ENCODE data around the gene DERA.
"Not testable (repeated sequence)": the region's sequence is repeated elsewhere in the genome, so short reads cannot be mapped to it uniquely, and the experiment has no call there.

DERA gene

DNA sequence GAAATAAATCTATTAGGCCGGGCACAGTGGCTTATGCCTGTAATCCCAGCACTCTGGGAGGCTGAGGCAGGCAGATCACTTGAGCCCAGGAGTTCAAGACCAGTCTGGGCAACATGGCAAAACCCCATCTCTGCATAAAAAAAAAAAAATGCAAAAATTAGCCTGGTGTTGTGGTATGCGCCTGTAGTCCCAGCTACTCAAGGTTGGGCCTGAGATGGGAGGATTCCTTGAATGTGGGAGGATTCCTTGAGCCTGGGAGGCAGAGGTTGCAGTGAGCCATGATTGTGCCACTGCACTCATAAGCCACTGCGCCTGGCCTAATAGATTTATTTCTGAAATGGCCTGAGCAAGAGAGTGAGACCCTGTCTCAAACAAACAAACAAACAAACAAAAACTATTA is 55.9 kb downstream of the DERA start:
- not testable (repeated sequence) for FAIRE-seq

DNA sequence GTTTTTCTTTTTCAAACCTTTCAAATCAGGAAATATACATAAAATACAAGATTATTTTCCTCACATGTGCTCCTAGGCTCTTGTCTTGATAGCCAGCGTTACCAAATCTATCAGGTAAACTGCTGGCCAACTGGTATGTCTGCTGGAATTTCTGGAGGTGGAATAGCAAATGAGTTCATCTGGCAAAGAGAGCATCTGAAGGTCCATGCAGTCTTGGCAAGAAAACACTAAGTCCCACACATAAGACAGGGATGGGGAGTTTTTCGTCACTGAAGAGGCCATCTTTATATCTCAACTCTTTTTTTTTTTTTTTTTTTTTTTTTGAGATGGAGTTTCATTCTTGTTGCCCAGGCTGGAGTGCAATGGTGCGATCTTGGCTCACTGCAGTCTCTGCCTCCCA is 60.1 kb downstream of the DERA start:
- no peak for FAIRE-seq

DNA sequence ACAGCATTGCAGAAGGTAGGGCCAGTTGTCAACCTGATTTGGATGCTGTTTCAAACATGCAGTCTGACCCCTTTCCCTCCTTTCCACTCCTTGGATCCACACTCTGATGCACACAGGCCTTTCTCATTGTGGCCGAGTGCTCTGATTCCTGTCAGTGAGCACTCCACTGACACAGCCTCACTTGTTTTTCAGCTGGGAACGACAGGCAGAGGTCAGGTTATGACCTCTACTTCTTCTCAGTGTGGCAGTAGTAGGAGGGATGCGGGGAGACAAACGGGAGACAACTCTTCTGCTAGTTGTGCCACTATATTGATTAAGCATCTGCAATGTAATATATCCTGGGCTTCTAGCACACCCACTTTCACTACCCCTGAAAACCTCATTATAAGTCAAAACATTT is 61.8 kb downstream of the DERA start:
- FAIRE-seq = no peak

DNA sequence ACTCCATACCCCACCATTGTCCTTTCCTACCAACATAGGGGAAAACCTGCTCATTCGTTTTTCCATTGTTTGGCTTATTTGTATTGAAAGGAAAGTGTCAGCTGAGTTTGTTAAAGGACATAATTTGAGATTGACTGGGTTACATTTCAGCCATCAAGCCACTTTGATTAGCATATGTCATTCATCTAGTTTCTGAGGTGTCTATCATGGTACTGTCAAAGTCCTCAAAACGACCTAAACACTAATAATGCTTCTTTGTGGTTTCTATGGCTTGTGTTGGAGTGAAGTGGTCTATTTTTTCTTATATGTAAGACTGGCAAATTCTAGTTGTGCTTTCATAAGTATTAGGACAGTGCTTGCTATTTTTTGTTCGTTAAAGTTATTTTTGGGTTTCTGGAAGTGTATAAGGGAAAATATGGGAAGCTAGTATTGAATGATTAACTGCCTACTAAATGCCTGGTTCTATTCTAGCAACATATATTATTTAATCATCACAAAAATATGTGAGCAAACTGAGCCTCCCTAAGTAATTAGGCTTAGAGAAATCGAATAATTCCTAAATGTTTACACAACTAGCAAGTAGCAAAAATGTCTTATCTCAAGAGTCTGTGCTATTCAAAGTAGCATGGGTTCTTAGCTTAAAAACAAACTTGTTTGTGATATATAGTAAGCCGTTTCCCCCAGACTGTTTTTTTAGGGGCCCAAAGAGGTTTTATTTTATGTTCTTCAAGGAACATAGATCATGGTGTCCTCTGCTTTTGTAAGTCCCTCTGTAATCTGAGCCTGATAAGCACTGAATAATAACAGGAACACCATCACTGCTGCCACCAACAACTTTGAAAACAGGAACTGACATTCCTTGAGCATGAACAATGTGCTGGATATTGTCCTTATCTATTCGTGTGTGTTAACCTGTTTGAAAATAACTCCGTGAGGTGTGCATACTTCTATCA is 67.1 kb downstream of the DERA start:
- no peak for FAIRE-seq

DNA sequence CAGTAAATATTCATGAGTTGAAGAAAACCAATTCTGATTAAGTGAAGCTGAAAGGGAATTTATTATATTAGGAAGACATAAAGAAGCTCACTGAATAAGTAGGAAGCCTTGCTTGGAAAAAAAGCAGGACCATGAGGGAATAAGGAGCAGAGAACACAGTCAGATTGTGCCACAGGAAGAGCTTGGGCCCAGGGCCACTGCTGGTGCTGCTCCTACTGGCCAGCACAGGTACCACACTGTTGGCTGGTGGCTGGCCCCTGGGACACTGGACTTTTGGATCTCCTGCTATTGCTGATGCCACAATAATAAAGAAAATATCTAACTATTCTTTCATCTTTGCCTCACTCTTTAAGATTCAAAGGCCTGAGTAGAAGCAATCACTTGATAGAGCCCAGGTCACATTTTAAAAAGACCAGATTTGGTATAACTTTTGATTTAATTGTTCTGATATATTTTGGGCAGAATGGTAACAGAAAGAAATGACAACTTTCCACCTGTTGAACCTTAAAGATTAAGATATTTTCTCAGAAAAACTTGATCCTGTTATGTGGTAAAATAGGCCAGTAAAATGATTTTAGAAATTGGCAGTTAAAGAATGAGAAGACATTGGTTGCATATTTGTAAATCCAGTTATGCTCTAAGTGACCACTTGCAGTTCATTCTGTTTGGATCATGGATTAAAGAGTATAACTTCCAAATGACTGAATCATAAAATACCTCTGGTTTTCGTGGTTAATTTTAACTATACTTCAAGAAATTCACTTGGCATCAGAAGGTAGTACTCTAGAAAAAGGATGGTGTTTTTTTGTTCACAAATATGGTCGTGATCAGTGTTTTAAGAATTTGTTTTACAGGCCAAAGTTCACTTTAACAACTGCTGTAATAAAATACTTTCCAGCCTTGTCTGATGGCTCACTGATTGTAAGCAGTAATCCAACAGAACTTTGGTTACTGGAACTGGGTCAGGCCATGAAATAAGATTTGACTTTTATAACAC is 68.3 kb downstream of the DERA start:
- no peak for FAIRE-seq

DNA sequence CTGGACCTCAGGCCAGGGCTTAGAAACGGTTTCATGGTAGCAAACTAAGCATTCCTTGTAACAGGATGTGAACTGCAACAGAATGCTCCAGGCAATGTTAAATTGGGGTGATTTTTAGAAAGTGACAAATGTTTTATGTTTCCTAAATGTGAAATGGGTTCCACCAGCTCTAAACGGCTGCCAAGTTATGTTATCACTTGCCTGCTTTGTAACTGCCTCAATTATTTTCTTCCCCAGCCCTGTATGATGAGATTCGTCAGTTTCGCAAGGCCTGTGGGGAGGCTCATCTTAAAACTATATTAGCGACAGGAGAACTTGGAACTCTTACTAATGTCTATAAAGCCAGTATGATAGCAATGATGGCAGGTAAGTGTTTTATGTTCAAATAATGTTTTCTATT is 70.9 kb downstream of the DERA start:
- no peak for FAIRE-seq

DNA sequence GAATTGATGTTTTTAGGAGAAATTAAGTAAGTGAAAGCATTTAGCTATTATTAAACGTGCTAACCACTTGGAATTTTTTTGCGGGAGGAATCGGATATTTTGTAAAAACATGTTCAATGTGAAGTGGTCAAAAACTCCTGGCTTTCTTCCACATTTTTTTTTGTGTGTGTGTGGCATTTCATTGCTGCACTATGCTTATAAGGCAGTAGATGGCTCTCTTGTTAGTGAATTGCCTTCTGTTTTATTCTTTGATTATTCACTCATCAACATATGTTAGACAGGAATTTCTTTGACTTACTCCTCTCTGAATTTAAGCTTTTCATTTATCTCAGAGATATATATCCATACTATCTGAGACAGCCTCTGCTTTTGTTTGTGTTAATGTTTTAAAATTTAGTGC is 71.3 kb downstream of the DERA start:
- peak; percentile 75 for FAIRE-seq

DNA sequence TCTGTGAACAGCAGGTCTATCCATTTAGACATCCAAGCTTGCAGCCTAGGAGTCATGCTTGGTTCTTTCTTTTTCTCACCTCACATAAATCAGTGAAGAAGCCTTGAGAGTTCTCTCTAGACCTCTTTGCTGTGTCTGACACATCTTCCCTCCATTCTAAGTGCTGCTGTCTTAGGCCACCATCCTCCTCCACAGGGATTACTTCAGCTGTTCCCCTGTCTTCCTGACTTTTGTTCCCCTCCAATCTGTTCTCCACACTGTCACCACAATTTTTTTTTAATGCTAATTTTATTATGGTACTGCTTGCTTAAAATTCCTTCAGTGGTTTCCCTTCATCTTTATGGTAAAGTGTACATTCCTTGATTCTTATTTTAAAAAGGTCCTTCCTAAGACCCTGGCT is 71.8 kb downstream of the DERA start:
- FAIRE-seq = no peak

DNA sequence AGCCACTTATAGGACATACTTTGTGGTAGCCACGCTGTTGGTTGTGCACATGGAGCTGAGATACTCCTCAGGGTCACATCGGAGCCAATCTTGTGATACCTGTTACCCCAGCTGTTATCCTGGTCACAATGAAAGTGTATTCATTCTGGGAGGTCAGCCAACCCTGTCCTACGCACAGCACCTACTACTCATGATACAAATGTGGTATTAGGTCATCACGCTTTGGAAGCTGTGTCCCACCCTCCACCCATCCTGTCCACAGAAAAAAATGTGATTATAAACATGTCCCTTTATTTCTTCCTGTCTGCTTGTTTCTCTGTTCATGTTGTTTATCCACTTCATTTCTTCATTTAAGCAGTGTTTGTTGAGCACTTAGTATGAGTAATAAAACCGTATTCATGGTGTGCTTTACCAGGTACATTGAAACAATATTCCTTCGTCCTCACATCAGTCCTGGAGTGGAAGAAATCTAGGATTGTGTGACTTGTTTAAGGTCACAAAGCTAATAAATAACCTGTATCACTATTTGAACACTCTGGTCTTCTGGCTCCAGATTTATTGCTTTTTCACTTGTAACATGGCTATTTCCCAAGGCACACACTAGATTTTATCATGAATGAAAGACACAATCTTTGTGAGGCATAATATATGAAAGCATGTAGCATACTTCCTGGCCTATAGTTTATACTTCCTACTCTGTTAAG is 73.1 kb downstream of the DERA start:
- no peak for FAIRE-seq

DNA sequence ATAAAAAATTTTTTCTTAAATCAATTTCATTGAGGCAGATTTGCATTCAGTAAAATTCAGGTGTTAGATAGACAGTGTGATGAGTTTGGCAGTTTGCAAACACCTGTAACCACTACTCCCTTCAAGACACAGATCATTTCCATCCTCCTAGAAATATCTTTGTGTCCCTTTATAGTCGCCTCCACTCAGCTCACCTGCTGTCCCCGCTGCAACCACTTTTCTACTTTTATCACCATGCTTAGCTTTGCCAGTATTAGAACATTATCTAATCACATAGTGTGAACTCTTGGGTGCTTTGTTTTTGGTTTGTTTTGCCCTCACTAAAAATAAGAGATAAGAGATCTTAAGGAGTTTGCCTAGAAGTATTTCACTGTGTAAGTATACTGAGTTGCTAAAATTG is 73.8 kb downstream of the DERA start:
- no peak for FAIRE-seq

DNA sequence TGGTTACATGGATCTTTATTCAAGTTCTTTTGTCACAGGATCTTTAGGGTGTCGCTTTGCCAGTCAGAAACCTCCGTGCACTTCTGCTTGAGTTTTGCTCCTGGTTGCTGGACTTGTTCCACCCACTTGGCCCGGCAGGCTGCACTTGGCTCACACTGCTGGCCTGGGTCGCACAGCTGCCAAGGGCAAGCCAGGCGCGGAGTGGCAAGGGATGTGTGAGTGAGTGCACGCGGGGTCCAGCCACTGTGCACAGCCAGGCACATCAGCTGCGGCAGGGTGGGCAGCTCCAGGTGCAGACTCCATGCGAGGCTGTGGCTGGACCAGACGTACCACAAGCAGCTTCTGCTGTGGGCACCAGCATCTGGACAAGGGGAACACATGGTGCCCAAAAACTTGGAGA is 76.6 kb downstream of the DERA start:
- FAIRE-seq = no peak

DNA sequence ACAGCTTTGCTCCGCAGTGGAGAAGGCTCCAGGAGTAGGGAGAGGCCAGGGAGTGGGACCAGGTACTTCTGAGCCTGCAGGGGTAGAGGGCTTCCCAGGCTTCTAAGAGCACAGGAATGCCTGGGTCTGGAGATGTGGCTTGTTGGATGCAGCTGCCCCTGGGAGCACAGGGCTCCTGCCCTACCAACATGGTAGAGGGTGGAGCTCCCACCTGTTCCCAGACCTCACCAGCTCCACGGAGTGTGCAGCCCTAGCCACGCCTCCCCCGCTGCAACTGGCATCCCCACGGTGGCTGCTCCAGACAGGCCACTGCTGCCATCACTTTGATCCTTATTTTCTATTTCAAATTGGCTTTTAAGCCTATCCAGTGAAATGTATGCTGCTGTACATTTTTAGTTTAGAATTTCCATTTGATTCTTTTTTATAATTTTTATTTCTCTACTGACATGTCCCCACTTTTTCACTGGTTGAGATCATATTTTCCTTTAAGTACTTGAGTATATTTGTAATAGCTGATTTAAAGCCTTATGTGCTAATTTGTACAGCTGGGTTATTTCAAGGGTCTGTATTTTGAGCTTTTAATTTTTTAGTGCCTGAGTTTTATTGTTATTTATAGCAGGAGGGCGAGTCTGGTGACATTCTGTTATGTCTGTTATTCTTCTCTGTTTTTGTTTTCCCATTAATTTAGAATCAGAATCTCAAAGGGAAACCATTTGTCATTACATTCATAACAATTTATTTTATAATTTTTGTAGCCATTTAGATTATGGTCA is 78.0 kb downstream of the DERA start:
- FAIRE-seq = no peak

DNA sequence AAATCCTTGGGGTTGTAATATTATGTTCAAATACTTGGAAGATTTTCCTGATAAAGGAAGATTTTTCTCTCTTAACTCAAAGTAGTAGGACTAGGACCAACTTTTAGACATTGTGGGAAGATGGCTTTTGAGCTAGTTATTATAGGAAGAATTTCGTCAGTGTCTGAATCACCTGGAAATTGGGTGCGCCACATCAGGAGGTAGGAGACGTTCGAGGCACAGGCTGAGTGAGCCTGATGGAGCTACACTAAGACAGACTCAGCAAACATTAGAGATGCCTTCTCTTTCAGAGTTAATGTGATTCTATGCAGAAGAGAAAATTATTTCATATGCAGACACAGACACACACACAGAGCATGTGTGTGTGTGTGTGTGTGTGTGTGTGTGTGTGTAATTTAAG is 84.7 kb downstream of the DERA start:
- FAIRE-seq = no peak

DNA sequence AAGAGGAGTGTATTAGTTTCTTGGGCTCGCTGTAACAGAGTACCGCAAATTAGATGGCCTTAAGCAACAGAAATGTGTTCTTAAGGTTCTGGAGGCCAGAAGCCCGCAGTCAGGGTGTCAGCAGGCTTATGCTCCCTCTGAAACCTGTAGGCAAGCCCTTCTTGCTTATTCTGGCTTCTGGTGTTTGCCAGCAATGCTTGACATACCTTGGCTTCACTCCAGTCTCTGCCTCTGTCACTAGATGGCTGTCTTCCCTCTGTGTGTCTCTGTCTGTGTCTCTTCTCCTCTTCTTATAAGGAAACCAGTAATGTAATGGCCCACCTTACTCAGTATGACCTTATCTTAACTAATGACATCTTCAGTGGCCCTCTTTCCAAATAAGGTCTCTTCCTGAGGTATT is 85.1 kb downstream of the DERA start:
- no peak for FAIRE-seq

DNA sequence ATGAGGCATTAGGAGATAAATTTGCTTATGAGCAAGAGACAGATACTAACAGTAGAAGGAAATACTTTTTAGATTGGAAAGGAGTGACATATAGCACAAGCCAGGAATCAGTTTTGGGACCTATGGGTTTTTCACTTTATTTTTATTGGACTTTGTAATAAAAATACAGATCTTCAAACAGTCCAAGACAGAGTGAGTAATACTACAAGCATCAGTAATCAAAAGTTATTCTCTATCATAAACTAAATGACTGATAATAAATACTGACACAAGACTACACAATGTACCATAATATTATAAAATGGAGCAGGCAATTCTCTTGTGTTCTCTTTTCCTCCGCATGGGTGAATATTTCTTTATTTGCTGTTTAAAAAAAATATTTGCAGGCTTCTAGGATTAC is 85.8 kb downstream of the DERA start:
- FAIRE-seq = no peak

DNA sequence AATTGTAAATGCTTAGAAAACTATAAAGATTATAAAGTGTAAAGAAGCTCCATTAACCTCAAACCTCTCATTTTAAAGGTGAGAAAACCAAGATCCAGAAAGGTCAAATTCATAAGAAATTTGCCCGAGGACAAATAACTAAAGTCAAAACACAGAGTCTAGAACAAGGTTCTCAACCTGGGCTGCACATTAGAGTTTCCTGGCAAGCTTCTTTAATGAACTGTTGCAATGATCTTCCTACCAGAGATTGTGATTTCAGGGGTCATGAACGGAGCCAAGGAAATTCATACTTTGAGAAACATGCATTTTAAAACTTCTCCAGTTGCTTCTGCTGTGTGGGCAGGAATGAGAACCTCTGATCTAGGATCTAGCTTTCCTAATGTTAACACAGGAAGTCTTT is 86.8 kb downstream of the DERA start:
- no peak for FAIRE-seq

DNA sequence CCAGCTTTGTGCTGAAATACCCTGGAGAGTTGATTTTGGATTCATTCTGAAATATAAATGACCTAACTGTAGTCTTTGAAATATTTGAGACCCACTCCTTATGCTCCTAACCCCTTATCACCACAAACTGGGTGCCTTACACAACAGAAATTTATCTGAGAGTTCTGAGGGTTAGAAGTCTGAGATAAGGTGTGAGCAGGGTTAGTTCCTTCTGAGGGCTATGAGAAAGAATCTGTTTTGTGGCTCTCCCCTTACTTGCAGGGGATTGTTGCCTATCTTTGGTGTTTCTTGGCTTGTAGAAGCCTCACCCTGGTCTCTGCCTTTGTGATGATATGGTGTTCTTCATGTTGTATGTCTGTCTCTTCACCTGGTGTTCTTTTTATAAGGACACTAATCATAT is 91.7 kb downstream of the DERA start:
- no peak for FAIRE-seq

DNA sequence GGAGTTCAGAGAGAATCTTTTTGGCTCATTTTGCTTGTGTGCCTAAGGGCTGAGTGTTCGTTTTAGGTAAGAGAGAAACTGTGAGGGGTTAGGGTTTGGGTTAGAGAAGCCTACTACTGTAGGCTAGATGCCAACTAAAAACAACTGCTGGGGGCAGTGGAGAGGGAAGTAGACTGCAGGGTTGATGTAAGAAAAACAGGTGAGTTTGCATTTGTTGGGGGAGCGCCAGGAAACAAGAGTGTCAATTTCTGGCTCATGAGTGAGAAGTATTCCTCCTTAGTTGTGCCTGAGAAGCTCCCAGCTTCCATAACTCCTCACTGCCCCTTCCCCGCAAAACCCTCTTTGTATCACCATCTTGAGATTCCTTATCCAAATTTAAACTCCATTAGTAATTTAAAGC is 92.3 kb downstream of the DERA start:
- FAIRE-seq = no peak

DNA sequence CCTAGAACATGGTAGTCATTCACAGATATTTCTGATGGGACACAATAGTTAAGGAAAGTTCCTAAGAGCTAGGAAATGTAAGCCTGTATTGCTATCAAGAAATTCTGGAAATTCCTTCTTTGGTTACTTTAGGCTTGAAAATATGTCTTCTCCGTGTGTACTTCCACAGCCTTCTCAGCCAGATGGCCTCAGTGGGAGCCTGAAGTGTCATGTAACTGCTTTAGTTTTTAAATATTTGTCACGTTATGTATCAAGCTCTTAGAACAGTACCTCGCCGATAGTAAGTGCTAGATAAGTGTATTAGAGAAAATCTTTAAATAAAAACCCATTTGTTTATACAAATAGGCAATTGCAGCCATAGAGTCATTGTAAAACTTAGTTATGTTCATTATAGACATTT is 95.6 kb downstream of the DERA start:
- no peak for FAIRE-seq

DNA sequence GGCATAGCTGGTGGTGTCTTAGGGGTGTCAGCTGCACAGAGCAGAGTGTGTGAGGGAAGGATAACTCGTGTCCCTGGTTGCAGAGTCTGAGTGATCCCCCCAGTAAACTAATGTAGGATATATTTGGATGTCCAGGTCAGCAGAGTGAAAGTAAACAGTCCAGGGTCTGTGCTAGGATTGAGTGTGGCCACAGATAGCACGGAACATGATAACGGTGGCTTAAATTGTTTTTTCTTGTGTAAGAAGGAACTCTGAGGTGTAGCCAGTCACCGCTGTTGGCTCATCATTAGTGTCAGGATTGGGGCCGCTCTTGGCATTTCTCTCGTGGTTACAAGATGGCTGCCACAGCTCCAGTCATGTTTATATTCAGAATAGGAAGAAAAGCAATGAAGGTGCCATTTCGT is 97.3 kb downstream of the DERA start:
- no peak for FAIRE-seq

DNA sequence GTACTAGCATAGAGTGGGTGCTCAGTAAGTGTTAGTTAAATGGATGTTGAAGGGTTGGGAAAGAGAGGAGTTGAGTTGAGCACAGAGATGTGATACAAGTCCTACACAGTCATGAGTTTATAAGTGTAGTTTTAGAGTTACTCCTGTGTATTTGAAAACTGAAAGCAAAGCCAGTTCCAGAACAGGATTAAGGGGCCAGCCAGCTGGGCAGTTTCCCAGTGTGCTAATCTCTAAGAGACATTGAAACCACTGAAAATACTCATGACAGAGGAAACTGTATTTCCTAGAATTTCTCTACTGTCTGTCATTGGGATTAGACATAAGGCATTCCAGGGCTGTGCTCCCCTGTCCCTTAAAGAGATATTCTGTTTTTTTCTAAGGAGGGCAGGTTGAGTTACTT is 101.0 kb downstream of the DERA start:
- no peak for FAIRE-seq

DNA sequence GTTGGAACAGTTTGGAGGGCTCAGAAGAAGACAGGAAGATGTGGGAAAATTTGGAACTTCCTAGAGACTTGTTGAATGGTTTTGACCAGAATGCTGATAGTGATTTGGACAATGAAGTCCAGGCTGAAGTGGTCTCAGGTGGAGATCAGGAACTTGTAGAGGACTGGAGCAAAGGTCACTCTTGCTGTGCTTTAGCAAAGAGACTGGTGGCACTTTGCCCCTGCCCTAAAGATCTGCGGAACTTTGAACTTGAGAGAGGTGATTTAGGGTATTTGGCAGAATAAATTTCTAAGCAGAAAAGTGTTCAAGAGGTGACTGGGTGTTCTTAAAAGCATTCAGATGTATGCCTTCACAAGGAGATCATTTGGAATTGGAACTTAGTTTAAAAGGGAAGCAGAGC is 102.6 kb downstream of the DERA start:
- not testable (repeated sequence) for FAIRE-seq

Data from A204.1 (cell line).